Measurements from ENCODE around the gene ADGRD1.
"Not testable (repeated sequence)": the region's sequence is repeated elsewhere in the genome, so short reads cannot be mapped to it uniquely, and the experiment has no call there.

ADGRD1 gene

DNA sequence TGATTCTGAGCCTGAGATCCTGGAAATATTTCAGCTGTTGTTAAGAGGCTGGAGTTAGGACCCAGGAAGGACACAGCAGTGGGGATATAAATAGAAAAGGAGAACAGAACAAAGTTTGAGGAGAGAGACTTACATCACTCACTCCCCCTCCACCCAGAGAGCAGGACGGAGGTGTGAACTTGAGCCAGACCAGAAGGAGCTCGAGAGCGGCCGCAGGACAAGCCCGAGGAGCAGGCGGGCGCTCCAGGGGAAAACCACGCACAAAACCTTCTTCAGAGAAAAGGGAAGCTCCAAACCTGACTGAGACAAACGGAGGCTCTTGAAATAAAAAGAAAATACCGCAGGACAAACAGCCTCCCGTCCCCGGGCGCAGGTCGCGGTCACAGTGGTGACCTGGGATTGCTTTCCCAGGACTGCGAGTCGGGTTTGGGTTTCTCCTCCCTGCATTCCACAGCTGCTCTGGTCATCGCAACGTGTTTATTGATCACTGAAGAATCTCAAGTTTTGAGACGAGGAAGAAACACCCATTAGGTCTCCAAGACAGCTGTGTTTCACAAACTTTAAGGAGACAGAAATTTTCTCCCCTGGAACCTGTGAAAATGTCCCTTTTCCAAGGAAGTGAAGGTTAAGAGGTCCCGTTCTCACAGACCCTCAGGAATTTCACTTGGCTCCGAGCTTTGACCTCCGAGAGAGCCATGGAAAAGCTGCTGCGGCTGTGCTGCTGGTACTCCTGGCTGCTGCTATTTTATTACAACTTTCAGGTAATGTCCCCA is at the start of gene ADGRD1:
Gene ADGRD1 (plus strand): TSS at position 137 of the 773 bp plus-strand sequence. CDS start 559 bp downstream, at position 696.
- DNase-seq: peak; percentile 52

DNA sequence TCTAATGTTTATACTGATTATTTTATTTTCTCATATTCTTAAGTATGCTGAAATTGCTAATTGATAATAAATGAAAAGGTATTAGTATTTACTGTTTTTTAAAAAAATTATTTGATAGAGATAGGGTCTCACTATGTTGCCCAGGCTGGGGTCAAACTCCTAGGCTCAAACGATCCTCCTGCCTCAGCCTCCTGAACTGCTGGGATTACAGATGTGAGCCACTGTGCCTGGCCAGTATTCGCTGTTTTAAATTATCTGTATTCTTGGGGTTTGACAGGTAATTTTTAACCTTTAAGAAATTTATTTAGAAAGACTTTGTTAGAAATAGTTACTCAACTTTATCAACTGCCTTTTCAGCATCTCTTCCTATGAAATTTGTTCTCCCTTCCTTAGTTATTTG is 49.6 kb upstream of the ADGRD1 start:
- no peak for DNase-seq

DNA sequence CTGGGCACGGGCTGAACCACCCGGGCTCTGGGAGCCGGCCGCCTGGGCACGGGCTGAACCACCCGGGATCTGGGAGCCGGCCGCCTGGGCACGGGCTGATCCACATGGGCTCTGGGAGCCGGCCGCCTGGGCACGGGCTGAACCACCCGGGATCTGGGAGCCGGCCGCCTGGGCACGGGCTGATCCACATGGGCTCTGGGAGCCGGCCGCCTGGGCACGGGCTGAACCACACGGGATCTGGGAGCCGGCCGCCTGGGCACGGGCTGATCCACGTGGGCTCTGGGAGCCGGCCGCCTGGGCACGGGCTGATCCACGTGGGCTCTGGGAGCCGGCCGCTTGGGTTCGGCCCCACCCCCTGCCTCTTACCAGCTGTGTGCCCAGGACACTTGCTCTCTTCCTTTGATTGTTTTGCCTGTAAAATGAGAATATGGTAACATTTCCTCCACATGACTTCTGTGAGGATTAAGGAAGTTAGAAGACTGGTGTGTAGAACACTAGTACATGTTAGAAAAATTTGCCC is 48.7 kb upstream of the ADGRD1 start:
- DNase-seq: not testable (repeated sequence)

DNA sequence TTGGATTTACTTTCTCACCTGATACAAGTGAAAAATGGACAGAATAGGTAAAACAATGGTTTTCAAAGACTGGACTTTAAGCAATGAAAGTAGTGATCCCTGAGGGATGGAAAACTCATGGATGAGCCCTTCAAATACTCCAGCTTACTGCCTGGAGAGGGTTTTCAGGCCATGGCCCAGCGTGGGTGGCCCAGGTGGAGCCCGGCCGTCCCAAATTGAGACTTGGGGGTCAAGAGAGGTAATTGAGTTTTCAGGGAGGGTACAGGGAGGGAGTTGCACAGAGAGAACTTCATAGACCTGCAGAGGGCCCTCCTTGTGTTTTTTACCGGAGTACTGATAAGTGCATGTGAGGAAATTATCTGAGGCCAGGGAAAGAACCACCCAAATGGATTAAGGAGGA is 44.6 kb upstream of the ADGRD1 start:
- DNase-seq: no peak

DNA sequence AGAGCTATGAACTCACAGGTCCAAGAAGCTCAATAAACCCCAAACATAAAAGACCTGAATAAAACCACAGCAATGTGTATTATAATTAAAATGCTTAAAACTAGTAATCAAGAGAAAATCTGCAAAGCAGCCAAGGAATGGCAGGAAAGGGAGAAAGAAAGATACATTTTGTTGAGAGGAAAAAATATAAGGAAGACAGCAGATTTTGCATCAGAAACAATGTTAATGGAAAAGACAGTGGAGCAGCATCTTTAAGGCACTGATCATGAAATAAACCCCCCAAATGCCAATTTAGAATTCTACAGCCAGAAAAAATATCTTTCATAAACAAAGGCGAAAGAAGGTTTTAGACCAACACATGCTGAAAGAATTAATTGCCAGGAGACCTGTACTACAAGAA is 42.5 kb upstream of the ADGRD1 start:
- DNase-seq: no peak

DNA sequence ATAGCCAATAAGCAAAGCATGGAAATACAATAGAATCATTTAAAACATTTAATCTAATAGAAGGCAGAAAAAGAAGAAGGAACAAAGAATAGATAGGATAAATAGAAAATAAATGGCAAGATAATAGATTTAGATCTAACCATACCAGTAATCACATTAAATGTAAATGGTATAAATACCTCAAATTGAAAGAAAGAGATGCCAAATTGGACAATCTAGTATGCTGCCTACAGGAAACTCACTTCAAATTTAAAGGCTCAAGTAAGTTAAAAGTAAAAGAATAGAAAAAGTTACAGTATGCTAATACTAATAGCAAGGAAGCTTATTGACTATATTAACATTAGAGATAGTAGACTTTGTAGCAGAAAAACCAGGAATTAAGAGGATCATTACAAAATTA is 41.8 kb upstream of the ADGRD1 start:
- no peak for DNase-seq

DNA sequence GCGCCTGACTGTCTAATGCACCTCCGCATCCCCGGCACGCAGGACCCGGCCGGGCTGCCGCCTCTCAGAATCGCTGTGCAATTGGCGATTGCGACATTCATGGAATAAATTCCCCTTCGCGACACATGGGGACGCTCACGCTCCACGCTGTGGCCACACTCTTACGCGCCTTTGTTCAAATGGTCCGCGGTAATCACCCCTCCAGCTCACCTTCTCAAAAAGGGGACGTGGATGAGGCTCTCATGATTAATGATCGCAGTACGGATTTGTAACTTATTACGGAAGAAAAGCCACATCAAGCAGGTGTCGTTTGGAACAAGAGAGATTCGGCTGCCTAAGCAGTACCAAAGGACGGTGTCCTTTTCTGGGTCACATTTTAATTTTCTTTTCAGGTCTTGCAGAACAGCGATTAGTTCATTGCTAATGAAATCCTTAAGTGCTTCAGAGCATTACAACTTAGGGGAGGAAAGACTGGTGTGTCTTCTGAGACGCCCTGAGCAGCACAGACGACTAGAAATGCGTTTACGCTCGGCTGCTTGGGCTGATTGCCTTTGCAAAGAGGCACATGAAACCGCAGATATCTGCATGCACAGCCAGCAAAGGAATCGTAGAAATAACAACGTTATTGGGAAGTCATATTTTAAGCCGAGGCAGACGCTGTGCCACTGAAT is 37.3 kb upstream of the ADGRD1 start:
- DNase-seq: peak; percentile 78

DNA sequence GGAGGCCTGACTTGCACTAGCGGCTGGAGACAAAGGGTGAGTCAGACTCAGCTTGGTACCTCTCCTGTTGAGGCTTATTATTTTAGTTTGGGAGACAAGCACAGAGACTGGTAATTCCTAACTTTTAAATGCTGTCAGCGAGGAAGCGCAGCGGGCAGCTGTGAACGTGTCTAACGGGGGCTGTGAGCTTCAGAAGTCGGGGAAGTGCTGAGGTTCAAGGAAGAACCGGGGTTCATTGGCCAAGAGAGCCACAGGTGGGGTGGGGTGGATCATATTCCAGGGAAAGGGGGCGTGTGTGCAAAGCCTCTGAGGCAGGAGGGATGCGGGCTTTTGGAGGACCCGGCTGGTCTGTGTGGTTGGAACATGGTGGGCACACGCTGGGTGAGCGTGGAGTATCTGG is 36.1 kb upstream of the ADGRD1 start:
- DNase-seq: no peak

DNA sequence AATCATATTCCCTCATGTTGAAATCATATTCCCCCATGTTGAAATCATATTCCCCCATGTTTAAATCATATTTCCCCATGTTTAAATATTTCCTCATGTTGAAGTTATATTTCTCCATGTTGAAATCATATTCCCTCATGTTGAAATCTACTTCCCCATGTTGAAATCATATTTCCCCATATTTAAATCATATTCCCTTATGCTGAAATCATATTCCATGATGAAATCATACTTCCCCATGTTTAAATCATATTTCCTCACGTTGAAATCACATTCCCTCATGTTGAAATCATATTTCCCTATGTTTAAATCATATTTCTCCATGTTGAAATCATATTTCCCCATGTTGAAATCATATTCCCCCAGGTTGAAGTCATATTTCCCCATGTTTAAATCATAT is 34.6 kb upstream of the ADGRD1 start:
- DNase-seq: peak; percentile 34

DNA sequence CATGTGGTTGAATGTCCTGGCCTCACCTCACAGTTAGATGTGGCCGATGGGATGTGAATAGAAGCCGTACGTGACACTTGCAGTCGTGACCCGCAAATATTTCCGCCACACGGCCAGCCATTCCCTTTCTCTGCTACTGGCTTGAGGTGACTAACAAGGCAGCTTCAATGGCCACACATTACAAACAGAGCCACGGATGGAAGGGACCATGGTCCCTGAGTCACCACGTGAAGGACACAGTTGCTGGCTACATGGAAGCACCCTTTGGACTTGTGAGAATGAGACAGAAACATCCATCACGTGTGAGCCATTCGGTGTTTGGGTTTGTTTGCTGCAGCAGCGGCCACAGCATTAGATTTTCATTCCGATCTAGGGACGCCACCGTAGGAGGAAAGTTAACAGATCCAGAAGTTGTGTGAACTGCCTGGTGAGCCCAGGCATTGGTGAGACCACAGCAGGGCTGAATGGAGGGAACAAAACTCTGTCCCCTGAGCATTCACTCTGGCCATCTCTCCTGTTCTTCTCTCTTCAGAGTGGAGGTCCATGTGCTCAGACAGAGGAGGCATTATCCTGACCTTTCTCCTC is 33.5 kb upstream of the ADGRD1 start:
- no peak for DNase-seq

DNA sequence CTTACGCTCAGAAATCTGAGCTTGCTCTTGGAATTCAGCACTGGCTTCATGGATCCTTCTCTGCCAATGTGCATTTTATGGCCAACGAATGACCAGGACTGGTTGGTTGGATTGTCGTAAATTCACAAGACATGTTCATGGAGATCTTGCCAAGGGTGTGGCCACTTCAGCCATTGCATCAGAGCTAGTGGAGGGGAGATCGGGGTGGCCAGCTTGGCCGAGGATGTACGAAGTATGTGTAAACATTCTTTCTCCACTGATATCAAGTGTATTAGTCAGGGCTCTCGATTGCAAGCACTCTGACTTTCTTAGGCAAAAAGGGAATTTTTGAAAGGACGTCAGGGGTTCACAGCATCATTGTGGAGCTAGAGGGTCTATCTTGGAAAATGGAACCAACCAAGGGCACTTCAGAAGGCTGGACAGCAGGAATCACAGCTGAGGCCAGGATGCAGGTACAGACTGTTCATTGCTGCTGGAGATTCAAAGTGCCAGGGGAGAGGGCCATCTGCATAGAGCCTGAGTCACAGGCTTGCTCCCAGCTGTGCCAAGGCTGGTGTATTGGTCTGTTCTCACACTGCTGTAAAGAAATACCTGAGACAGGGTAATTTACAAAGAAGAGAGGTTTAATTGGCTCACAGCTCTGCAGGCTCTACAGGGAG is 32.9 kb upstream of the ADGRD1 start:
- no peak for DNase-seq

DNA sequence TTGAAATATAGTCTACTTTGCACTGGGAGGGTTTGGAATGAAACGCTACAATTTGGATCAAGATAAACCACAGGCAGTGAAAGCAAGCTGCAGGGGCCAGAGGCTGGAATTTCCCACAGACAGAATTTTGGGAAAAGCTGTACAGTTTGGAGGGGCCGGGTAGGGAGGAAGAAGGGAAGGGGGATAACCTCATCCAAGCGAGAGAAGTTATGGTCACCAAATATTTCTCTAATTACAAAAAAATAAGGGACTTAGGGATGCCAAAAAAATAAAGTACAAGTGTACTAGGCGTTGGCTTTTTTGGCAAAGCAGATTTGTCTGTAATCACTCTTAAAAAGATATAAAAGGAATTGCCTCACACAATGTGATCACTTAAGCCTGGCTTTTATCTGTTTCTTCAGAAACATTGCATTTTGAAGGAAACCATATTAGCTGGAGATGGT is 31.2 kb upstream of the ADGRD1 start:
- no peak for DNase-seq

DNA sequence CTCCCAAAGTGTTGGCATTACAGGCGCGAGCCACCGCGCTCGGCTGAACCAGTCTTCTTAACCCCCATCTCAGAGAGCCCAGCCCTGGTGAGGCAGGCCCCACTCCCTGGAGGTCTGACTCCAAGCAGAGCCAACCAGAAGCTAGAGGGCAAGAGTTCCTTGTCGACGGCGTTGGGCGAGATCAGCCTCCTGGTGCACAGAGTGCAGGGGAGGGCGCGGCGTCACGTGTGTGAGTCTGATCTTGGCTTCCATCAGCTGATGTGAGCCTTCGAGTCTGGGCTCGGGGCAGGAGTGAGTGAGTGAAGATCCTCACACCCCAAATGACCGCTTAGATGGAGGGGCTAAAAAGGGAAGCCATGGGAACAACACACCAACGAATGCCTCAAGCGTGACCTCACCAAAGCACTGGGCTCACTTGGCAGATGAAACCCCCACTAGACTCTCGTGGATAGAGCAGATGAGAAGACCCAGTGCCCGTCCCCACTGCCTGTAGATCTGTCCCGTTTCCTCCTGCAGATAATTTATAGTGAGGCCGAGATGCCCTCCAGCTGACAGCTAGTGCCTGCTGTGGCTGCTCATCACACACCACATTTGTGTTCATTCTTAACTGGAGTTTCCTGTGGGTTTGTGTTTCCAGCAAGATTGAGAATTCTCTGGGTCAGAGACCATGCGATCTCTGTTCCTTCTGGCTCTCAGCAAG is 28.6 kb upstream of the ADGRD1 start:
- DNase-seq: no peak

DNA sequence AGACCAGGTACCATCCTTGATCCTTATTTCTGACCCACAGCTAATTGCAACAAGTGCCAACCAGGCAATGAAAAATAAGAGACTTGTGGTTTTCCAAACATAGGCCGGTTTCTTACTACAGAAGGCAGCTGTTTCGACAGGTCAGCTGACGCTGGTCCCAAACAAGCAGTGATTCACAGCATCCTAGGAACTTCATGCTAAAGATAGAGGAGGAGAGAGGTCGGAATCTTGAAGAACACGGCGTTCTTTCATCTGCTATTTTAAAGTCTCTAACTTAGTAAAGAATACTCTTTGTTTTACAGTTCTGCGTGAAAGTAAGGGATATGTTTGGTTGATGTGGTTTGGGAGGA is 28.1 kb upstream of the ADGRD1 start:
- DNase-seq: no peak

DNA sequence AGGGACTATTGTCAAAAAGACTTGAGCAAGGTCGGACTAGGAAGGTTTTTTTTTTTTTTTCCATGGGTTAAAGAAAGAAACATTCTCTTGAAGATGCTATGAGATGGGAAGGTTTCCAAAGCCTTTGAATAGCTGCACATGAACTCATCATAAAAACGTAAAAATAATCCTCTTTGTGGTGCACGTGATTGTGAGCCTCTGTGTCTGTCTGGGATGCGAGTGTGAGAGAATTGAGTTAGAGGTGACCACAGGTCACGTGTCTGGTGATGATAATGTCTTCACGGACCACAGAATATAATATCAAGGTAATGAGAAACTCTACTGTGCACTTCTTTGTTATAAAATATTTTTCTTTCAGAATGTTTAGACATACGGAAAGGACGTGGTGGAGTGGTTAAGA is 24.3 kb upstream of the ADGRD1 start:
- DNase-seq: no peak

DNA sequence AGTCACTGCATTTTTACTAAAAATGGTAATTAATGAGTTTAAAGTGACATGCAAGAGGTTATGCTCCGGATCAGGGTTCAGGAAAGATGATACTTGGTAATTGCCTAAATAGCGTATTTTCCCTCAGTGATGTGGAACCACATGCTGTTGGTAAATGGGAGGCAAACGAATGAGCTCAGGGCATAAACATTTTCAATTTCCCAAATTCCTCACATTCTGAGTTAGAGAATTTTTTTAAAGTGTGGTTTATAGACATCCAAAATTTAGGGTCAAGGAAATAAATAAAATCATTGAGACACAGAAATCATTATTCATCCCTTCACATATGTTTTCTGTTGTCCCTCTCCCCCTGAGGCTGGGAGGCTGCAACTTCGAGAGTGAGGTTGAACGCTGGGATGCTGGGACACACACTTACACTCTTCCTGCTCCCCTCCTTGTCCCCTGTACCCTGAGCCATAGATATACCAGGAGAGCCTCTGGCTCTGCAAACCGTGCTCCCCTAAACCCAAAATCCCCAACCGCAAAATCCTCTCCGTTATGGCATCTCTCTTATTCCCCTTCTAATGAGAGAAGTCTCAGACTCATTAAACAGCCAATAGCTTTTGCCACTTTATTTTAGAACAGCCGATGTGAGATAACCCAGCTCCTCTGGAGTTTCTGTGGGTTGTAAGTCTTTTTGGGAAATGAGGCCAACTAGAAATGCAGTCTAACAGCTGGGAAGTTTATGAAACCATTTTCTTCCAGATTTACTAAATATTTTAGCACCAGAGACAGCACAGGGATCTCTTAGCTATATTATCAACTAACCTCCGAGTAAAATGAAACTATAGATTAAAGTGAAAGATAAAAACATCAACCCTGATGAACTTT is 21.4 kb upstream of the ADGRD1 start:
- DNase-seq: no peak

DNA sequence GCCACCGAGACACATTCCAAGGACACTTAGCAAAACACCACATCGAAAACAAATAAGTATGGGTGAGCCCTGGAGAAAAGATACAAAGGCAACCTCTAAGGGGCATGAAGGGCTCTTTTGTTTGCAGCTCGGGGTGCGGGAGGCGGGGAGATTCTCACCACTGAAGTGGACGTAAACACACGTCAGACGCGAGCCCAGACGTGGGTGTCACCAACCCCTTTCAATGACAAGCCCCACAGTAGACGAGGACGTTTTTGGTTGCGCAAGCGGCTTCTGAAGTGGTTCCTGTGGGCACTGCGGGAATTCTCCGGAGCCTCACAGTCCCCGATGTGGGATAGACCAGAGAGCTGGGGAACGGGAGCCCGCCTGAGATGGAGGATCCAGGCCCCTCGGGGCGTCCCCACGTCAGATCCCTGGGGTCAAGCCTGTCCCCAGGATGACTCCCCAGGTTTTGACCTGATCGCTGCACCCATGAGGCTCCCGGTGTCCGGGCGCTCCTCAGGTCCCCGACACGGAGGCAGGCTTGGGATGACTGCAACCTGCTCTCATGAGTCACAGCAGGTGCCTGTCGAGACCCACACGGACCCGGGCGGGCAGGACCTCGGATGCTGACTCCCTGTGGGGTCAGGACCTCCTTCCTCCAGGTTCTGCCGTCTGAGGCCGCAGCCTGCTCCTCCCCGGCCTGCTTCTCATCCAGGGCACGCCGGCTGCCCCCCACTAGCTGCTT is 20.3 kb upstream of the ADGRD1 start:
- DNase-seq: no peak

DNA sequence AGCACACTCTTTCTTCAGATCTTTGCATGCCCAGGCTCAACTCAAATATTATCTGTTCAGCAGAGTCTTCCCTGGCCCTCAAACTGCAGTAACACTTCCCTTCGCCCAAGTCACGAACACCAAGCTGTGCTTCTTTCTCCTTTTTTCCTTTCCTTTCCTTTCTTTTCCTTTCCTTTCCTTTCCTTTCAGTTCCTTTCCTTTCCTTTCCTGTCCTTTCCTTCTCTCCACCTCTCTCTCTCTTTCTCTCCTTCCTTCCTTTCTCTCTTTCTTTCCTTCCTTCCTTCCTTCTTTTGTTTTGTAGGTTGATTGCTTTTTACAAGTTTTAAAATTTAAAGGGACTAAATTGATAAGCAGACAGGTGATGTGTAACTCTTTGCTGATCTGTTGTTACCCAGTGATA is 19.0 kb upstream of the ADGRD1 start:
- no peak for DNase-seq

DNA sequence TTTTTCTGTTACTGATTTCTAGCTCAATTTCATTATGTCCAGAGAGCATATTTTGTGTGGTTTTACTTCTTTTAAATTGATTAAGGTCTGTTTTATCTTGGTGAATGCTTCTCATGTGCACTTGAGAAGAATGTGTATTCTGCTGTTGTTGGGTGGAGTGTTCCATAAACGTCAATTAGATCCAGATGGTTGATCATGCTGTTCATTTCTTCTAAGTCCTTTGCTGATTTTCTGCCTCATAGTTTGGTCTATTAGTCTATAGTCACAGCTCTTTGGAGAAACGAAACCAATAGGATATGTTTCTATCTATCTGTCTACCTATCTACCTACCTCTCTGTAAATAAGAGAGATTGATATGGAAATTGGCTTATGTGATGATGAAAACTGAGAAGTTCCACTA is 17.1 kb upstream of the ADGRD1 start:
- DNase-seq: no peak

DNA sequence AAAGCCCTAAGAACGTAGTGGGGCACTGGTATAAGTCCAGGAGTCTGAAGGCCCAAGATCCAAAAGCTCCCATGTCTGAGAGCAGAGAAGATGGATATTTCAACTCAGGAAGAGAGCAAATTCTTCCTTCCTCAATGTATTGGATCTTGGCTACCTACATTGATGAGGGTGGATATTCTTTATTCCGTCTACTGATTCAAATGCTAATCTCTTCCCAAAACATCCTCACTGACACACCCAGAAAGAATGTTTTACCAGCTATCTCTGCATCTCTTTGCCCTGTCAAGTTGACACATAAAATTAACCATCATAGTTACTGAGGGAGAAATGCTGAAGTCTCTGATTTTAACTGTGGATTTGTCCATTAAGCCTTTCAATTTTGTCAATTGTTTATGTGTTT is 16.6 kb upstream of the ADGRD1 start:
- no peak for DNase-seq

DNA sequence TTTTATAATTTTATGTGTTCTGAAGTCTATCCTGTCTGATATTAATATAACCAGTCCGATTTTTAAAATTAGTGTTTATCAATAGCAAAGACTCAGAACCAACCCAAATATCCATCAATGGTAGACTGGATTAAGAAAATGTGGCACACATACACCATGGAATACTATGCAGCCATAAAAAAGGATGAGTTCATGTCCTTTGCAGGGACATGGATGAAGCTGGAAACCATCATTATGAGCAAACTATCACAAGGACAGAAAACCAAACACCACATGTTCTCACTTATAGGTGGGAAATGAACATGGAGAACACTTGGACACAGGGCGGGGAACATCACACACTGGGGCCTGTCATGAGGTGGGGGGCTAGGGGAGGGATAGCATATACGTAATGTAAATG is 16.2 kb upstream of the ADGRD1 start:
- not testable (repeated sequence) for DNase-seq
